IPS DF 6.9 (cell line): ENCODE measurements around the gene IQGAP2.
"Not testable (repeated sequence)": the region's sequence is repeated elsewhere in the genome, so short reads cannot be mapped to it uniquely, and the experiment has no call there.

Source experiments
- DNase-seq: peaks from one replicate; pipeline ENCODE4 v3.0.0-alpha.2; 2013; ENCODE audit warnings: low read depth, low spot score
- H3K27ac ChIP-seq: one replicate; pipeline ENCODE4 v1.5.1; 2013; ENCODE audit warnings: low read length, control low read depth
- H3K27me3 ChIP-seq: 2 replicates; pipeline ENCODE4 v1.6.1; 2013; ENCODE audit warnings: mild to moderate bottlenecking, low read length; ENCODE audit not compliant: control insufficient read depth, insufficient read depth
- H3K36me3 ChIP-seq: 2 replicates; pipeline ENCODE4 v1.6.1; 2013; ENCODE audit warnings: low read length; ENCODE audit not compliant: control insufficient read depth, insufficient read depth
- H3K4me1 ChIP-seq: 2 replicates; pipeline ENCODE4 v1.6.1; 2013; ENCODE audit warnings: low read length; ENCODE audit not compliant: control insufficient read depth, insufficient read depth
- H3K4me3 ChIP-seq: 2 replicates; pipeline ENCODE4 v1.5.1; 2013; ENCODE audit warnings: mild to moderate bottlenecking, low read length
- H3K9me3 ChIP-seq: 2 replicates; pipeline ENCODE4 v1.6.1; 2013; ENCODE audit warnings: low read length, inconsistent platforms; ENCODE audit not compliant: control insufficient read depth, insufficient read depth
- WGBS: extraction: QIAGEN DNeasy Blood & Tissue Kit; methylation state at CpG from one replicate; pipeline ENCODE4 v1.1.7; 2013; ENCODE audit warnings: mixed read lengths, missing lambda C conversion rate; ENCODE audit not compliant: insufficient read length, insufficient coverage; 5-methylcytosine and 5-hydroxymethylcytosine counted together

Gene IQGAP2

DNA sequence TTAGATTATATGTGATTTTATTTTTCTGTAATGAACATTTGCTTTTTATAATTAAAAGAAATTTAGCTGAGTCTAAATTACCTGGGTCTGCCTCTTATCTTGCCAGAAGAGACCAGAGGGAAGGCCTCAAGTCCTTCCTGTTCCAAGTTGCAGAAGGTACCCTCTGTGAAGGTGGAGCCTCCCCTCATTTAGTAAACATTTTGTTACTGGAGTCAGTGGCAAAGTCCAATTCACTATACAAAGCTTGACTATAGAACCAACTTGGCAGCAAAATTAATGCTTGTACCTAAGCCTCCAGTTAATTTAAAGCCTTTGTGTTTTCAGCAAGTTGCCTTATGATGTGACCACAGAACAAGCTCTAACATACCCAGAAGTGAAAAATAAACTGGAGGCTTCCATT is 270.0 kb downstream of the IQGAP2 start:
- no peaks in the 10 kb centered on the region for H3K27me3 ChIP-seq
- no peaks in the 10 kb centered on the region for H3K4me1 ChIP-seq
- no peak overlapping the region for H3K4me3 ChIP-seq
- DNase-seq: no peak
- H3K36me3 ChIP-seq: peaks cover 3% of the 10 kb centered on the region; the same call in 1 of the 2 replicates
- H3K27ac ChIP-seq: no peak overlapping the region
- H3K9me3 ChIP-seq: no peaks in the 10 kb centered on the region

DNA sequence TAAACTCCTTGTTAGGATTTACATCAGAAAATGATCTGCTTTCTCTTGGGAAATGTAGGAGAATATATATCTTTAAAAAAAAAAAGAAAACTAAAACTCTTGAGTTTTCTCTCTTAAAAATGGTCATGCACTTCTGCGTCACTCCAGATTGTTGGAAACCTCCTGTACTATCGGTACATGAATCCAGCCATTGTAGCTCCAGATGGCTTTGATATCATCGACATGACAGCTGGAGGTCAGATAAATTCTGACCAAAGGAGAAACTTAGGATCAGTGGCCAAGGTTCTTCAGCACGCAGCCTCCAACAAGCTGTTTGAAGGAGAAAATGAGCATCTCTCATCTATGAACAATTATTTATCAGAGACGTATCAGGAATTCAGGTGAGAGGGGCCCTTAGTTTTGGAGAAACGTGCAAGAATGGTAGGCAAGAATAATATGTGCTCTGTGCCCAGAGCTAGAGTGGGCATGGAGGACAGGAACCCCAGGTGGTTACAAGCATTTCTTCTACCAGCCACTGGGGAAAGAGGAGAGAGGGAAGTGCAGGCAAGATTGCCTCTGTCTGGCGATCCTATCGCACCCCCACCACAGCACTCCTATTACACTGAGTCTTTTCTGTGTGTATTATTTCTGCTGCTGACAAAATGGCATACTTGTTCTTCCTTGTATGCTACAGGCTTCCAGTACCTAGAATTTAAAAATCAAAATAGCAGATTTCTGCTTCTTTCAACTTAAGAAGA is 271.4 kb downstream of the IQGAP2 start:
- no peak for DNase-seq
- H3K4me3 ChIP-seq: no peak overlapping the region
- no peaks in the 10 kb centered on the region for H3K4me1 ChIP-seq
- H3K27ac ChIP-seq: no peak overlapping the region
- no peaks in the 10 kb centered on the region for H3K9me3 ChIP-seq
- WGBS: no CpG with 5 or more reads among the region's 8 CpGs
- peaks cover 3% of the 10 kb centered on the region; the same call in 1 of the 2 replicates for H3K36me3 ChIP-seq
- H3K27me3 ChIP-seq: no peaks in the 10 kb centered on the region

DNA sequence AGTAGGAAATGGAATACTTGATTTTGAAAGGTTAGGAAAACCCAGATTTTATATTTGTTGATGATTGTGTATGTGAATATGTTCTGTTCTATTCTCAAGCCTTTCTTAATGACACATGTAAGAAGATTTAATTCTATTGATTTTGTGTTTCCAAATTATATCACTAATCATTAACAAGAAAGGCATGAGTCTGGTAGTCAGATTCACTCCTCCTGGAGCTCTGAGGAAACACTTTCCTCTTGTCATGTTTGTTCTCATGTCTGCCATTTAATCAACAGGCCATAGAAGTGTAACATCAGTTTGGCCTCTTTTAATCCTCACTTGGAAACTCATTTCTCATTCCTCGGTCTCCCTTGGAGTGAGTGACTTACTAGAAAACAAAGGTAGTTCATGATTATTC is 272.3 kb downstream of the IQGAP2 start:
- Histone ChIP-seq H3K27ac (no peak overlapping the region), H3K36me3 (peaks cover 3% of the 10 kb centered on the region; the same call in 1 of the 2 replicates)
- no CpG with 5 or more reads among the region's 1 CpG for WGBS

DNA sequence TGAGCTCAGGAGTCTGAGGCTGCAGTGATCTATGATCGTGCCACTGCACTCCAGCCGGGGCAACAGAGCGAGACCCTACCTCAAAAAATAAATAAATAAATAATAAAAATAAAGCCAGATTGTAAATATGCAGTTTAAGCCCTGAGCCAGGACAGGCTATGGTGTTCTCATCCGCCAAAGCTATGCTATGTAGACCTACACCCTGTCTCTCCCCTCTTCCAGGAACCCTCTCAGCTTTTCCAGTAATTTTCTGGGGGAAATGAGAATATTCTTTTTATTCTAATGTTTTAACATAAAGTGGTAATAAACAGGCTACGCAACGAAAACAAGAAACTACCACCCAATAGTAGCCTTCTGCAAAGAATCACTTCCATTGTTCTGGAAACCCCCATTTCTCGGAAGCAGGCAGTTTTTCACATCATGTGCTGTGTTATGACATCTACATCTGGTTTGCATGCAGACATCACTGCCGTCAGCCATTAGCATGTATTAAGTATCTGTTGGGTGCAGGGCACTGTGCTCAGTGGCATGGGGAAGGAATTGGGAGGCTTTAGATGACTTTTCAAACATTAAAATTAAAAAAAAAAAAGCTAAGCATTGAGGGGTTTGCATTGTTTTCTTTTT is 274.9 kb downstream of the IQGAP2 start:
- H3K9me3 ChIP-seq: no peaks in the 10 kb centered on the region
- no peak overlapping the region for H3K4me3 ChIP-seq
- DNase-seq: no peak
- H3K27me3 ChIP-seq: no peaks in the 10 kb centered on the region
- no peak overlapping the region for H3K27ac ChIP-seq
- H3K36me3 ChIP-seq: peaks cover 3% of the 10 kb centered on the region; the same call in 1 of the 2 replicates
- H3K4me1 ChIP-seq: no peaks in the 10 kb centered on the region
- no CpG with 5 or more reads among the region's 8 CpGs for WGBS

More for the DNA sequence above, 272.3 kb downstream of the IQGAP2 start:
- Histone ChIP-seq H3K4me1 (no peaks in the 10 kb centered on the region), H3K9me3 (no peaks in the 10 kb centered on the region), H3K4me3 (no peak overlapping the region), H3K27me3 (no peaks in the 10 kb centered on the region)
- DNase-seq: no peak

DNA sequence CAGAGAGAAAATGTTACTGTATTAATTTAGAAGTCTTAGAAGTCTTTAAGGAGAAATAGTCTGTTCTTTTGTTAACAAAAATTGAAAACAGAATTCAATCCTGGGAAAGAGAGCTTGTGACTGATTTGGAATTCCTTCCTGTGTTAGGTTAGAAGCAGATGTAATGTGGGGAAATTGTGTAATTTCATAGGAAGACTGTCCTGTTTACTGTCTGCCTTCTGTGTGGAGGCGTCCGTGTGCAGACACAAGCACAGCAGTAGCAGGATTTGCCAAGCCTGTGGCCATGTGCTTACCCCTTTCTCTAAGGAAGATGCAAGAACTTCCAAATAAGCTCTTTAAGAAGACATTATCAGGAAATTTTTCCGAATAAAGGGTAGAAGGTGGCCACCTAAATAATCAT is 276.1 kb downstream of the IQGAP2 start:
- no CpG with 5 or more reads among the region's 3 CpGs for WGBS
- no peaks in the 10 kb centered on the region for H3K27me3 ChIP-seq
- no peaks in the 10 kb centered on the region for H3K9me3 ChIP-seq
- no peak overlapping the region for H3K27ac ChIP-seq
- no peak overlapping the region for H3K4me3 ChIP-seq
- H3K36me3 ChIP-seq: peaks cover 3% of the 10 kb centered on the region; the same call in 1 of the 2 replicates
- H3K4me1 ChIP-seq: no peaks in the 10 kb centered on the region
- DNase-seq: no peak

DNA sequence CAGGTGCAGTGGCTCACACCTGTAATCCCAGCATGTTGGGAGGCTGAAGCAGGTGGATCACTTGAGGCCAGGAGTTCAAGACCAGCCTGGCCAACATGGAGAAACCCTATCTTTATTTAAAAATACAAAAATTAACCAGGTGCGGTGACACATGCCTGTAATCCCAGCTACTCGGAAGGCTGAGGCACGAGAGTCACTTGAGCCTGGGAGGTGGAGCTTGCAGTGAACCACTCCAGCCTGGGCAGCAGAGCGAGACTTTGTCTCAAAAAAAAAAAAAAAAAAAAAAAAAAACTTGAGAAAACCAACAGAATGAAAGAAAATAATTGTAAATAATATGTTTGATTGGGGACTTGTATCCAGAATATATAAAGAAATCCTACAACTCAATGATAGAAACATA is 277.7 kb downstream of the IQGAP2 start:
- WGBS: no CpG with 5 or more reads among the region's 4 CpGs
- not testable (repeated sequence) for H3K27ac ChIP-seq, H3K27me3 ChIP-seq, H3K4me1 ChIP-seq, H3K9me3 ChIP-seq, H3K36me3 ChIP-seq, H3K4me3 ChIP-seq, DNase-seq

DNA sequence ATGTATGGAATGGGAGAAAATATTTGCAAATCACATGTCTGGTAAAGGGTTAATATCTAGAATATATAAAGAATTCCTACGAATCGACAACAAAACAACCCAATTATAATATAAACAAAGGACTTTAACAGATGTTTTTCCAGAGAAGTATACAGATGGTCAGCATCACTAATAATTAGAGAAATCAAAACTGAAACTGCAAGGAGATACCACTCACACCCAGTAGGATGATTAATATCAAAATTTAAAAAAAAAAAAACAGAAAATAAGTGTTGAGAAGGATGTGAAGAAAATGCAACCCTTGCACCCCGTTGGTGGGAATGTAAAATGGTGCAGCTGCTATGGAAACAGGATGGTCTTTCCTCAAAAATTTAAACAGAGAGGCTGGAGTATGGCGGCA is 278.2 kb downstream of the IQGAP2 start:
- H3K9me3 ChIP-seq: no peaks in the 10 kb centered on the region
- no peak overlapping the region for H3K27ac ChIP-seq
- H3K36me3 ChIP-seq: no peaks in the 10 kb centered on the region
- no CpG with 5 or more reads among the region's 4 CpGs for WGBS
- DNase-seq: no peak
- no peak overlapping the region for H3K4me3 ChIP-seq
- H3K4me1 ChIP-seq: no peaks in the 10 kb centered on the region
- no peaks in the 10 kb centered on the region for H3K27me3 ChIP-seq

DNA sequence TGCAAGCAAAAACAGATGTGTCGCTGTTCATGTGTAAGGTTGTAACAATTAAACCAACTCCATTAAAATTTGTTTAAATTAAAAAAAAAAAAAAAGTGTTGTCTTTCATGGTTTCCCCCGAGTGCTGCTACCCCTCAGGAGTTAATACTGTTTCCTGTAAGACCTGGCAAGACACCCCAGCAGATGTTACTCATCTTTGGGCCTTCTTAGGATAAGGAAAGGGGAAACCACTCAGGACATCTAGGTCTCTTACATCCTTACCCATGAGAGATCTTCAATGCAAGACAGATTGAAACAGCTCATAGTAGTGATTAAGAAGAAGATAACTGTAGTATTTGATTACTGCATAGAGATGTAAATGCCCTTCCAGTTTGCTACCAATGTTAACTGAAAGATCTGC is 279.3 kb downstream of the IQGAP2 start:
- H3K4me3 ChIP-seq: no peak overlapping the region
- H3K4me1 ChIP-seq: no peaks in the 10 kb centered on the region
- H3K27me3 ChIP-seq: no peaks in the 10 kb centered on the region
- WGBS: no CpG with 5 or more reads among the region's 2 CpGs
- H3K27ac ChIP-seq: no peak overlapping the region
- H3K9me3 ChIP-seq: no peaks in the 10 kb centered on the region
- H3K36me3 ChIP-seq: no peaks in the 10 kb centered on the region
- DNase-seq: no peak

DNA sequence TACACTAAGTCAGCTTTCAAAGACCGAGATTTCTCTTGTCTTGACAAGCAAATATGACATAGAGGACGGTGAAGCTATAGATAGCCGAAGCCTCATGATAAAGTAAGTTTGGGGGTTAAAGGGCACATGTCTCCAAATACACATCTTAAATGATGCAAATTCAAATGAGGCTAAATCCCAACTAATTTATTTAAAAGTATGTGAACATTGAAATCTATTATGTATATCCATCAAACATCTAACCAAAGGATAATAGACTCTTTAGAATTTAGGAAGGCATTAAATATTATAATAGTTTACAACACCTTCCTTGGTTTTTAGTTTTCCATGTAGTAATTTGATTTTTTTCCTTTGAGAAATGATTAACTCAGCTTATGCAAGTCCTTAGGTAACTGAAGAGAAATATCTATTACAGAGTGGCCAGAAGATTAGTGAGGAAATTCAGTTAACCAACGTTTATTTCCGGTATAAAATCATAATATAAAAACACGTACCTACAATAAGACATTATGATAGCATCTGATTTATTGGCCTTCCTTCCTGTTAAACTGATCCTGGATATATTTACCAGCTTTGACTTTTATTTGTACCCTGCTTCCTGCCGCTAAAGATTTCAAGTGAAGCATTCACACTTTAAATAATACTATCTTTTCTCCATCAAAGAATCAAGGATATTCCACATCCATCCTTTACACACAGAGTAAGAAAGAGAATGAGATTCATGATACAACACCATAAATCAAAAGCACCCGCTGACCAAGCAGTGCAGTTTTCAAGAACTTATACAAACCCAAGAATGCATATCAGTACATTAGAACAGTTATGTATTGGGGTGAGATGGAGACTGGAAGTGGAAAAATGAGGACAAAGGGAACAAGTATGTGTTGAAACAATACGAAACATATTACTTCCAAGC is 281.0 kb downstream of the IQGAP2 start:
- H3K4me1 ChIP-seq: no peaks in the 10 kb centered on the region
- no peaks in the 10 kb centered on the region for H3K27me3 ChIP-seq
- WGBS: no CpG with 5 or more reads among the region's 9 CpGs
- DNase-seq: no peak
- no peak overlapping the region for H3K4me3 ChIP-seq
- no peak overlapping the region for H3K27ac ChIP-seq
- no peaks in the 10 kb centered on the region for H3K36me3 ChIP-seq
- no peaks in the 10 kb centered on the region for H3K9me3 ChIP-seq

DNA sequence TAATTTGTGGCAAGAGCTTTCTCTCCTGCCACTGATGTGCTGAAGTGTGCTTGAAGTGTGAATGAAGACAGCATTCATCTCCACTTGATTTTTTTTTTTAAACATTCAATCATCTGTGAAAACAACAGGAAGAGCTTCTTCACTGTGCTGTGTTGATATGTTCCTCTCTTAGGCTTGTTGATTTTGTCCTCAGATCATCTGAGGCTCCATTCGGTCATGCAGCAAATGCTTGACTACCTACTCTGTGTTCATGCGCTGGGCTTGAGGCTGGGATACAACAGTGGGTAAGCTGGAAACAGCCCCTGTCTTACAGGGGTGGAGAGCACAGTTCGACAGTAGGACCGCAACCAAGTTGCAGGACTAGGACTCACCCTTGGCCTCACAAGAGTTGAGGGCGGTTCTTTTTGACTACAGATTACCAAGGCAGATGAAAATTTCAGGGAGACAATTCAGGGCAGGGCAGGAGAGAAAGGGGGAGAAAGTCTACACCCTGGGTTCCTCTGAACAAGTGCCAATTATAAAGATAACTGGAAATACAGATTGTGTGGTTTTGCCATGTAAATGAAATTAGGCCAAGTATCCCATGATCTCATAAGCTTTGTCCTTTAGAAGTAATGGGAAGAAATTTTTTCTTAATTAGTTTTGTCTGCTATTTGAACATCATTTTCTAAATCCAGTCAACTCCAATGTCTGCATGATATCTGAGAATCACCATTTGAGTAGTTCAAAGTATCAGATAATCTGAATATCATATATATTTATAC is 281.9 kb downstream of the IQGAP2 start:
- DNase-seq: no peak
- no peaks in the 10 kb centered on the region for H3K27me3 ChIP-seq
- no peaks in the 10 kb centered on the region for H3K9me3 ChIP-seq
- no peaks in the 10 kb centered on the region for H3K4me1 ChIP-seq
- WGBS: no CpG with 5 or more reads among the region's 5 CpGs
- H3K4me3 ChIP-seq: no peak overlapping the region
- H3K27ac ChIP-seq: no peak overlapping the region
- H3K36me3 ChIP-seq: no peaks in the 10 kb centered on the region
